Amniotic epithelial cell (primary cell): ENCODE measurements around the gene CECR2.
"Not testable (repeated sequence)": the region's sequence is repeated elsewhere in the genome, so short reads cannot be mapped to it uniquely, and the experiment has no call there.

ENCODE experiments used
- DNase-seq: peaks from one replicate; pipeline ENCODE4 v3.0.0-alpha.2; 2010; ENCODE audit warnings: low read depth

Gene CECR2

DNA sequence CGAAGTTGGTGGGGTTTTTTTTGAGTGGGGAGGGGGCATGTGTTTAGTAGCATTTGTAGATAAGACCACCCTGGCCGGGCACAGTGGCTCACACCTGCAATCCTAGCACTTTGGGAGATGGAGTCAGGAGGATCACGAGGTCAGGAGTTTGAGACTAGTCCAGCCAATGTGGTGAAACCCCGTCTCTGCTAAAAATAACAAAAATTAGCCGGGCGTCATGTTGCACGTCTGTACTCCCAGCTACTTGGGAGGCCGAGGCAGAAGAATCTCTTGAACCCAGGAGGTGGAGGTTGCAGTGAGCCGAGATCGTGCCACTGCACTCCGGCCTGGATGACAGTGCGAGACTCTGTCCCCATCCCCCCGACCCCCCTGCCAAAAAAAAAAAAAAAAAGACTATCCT is 34.6 kb downstream of the CECR2 start:
- no peak for DNase-seq

DNA sequence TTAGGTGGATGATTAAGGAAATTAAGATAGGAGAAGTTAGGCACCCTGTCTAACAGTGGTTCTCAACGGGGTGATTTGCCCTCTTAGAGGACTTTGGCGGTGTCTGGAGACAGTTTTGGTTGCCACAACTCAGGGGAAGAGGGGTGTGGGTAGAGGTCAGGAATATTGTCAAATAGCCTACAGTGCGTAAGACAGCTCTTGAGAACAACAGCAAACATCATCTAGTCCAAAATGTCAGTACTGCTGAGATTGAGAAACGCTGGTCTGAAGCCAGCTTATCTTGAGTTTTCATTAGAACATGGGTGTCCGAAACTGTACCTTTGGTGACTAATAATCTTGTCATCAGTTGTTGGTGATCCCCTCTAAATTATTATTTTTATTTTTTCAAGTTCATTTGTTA is 38.4 kb downstream of the CECR2 start:
- DNase-seq, result no peak

DNA sequence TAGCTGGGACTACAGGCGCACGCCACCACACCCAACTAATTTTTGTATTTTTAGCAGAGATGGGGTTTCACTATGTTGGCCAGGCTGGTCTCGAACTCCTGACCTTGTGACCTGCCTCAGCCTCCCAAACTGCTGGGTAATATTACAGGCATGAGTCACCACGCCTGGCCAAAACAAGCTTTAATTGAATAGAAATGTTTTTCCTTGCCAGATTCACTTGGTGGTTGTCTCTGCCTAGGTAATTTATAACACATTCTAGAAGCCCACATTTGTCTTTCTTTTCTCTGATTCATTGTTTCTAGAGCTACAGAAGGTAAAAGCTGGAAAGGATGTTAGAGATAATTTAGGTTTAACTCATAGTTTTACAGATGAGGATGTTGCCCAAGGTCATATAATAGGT is 41.3 kb downstream of the CECR2 start:
- no peak for DNase-seq

DNA sequence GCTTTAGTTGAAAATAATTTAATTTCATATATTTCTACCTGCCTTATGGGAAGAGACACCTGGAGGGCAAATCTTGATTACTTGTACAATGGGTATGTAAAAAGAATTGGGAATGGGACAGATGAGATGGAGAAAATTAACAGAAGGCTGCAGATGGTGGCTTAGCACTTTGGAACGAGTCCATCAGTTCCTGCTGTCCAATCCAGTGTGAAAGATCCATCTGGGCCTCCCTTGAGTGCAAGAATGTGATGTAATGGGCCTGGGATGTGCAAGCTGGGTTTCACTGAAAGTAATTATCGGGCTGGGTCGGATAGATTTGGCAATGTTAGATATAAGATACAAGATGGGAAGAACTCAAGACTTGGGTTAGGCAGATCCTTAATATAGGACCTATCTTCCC is 42.0 kb downstream of the CECR2 start:
- no peak for DNase-seq

GRCh38 chr22:17412232-17412631 is 43.0 kb downstream of the CECR2 start:
- no peak for DNase-seq

GRCh38 chr22:17418890-17419324 is 49.6 kb downstream of the CECR2 start:
- no peak for DNase-seq

- no peak for DNase-seq
Observed at GRCh38 chr22:17419348-17419747, 50.1 kb downstream of the CECR2 start.

DNA sequence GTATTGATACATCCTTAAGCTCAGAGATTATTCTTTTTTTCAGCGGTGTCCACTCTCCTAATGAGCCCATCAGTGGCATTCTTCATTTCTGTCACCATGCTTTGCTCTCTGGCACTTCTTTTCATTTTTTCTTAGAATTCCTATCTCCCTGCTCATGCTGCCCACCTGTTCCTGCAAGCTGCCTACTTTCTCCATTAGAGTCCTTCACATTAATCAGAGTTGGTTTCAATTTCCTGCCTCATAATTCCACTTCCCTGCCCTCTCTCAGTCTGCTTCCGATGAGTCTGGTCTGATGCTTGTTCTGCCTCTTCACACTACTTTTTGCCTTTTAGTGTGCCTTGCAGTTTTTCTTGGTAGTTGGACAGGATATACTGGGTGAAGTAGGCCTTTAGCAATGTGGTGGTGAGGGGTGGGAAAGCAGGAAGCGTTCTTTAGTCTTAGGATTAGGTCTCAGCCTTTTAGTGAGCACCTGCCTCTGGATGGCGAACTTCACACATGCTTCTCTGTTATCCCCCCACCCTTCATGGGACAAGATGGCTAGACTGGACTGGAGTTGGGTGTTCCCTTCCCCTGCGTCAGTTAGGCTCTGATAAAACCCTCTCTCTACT is 53.6 kb downstream of the CECR2 start:
- DNase-seq, result no peak

DNA sequence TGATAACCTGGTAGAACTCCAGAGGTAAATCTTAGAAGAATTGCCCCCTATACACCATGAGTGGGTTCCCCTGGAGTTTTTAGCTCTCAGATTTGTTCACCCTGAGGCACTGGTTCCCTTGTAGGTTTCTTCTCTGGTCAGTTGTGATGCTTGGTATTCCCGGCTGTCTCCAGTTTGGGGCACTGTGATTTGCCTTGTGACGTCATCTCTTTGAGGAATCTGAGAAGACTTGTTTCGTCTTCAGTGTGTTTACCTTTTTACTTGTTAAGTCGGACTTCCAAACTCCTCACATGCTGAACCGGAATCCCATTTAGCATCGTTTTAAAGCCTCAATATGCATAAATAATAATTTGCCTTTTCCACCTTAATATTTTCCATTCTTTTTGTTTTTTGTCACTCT is 54.4 kb downstream of the CECR2 start:
- no peak for DNase-seq

GRCh38 chr22:17427528-17427927 is 58.3 kb downstream of the CECR2 start:
- not testable (repeated sequence) for DNase-seq

DNA sequence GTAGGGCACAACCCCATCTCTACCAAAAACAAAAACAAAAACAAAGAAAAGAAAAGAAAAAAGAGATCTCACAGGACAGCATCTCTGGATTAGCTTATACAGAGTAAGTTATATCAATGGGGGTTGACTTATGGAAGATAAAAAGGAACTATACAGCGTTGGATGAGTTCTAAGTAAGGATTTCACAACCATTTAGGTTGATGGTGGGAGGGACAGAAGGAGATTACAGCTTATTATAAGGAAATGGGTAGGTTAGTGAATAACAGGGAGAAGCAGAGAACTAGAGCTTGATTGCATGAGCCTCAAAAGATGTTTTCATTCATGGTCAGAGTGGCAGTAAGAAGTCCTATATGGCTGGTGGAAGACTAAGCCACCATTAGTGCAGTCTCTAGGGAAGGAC is 60.3 kb downstream of the CECR2 start:
- no peak for DNase-seq

DNA sequence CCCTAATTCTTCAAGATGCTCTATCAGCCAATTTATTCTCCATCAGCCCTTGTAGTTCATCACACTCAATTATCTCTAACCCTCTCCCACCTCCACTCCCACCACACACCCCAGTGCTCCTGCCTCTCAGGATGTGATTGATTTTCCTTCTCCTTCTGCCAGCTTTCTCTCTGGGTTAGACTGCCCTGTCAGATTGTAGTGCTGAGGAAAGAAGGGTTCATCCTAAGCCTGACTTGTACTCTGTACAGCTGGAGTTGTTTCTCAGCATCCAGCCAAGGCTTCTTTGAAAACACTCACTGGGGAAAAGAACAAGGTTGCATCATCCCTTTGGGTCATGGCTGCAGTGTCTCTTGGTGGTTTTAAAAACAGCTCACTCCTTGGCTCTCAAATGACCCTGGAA is 61.2 kb downstream of the CECR2 start:
- DNase-seq, result peak; percentile 37

DNA sequence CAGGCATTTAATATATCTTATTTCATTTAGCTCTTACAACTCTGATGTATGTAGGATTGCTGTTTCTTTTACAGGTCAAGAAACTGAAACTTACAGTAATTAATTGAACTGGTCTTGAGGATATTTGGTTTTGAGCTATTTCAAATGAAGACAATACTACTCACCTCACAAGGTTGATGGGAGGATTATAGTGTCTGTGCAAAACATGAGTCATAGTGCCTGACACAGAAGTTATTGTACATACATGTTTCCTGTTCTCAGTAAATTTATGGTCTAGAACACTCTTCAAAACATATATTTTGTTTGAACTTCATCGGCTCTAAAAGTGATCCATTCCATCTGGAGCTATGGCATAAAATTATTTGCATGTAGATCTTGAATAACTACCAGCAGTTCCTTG is 61.9 kb downstream of the CECR2 start:
- no peak for DNase-seq

GRCh38 chr22:17434856-17435255 is 65.6 kb downstream of the CECR2 start:
- no peak for DNase-seq

DNA sequence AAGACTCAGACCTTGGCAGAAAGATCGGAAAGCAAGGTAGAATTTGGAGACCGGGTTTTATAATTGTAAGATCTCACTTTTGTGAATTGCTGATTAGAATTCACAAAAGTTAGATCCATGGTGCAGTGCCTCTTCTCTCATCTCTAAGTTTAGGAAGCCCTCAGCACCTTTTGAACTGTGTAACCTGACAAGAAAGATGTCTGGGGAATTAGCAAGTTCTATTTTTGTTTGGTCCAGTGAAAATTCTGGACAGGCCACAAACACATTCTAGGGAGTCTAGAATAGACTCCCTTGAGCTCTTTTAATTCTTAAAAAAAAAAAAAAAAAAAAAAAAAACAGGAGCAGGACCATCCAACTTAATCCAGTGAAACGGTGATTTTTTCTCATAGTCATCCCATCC is 66.1 kb downstream of the CECR2 start:
- DNase-seq, result no peak

DNA sequence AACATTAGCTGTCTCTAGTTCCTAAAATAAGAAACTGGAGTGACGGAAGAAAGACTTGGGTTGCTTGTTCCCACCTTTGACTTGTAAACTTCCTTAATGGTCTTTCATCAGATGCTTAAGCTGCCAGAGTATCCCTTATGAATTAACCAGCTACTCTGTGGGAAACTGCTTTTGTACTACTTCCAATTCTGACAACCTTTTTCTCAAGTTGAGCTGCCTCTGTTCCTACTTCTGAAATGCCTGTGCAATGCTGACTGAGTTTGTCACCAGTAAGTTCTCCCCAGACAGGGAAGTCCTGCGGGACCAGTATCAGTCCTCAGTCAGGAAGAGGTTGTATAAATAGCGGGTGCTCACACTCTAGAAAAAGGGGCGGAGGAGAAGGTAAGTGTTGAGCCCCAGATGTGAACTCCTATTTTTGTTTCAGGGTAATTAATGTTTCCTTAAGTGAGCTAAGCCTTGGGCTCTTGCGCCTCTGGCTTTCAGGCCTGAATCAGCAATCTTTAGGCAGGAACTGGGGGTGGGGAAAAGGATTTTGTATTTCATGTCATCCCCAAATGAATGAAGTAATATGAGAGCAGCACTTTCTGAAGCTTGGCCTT is 67.2 kb downstream of the CECR2 start:
- no peak for DNase-seq

GRCh38 chr22:17436981-17437412 is 67.7 kb downstream of the CECR2 start:
- DNase-seq, result no peak

- no peak for DNase-seq
Observed at GRCh38 chr22:17438026-17438425, 68.8 kb downstream of the CECR2 start.

DNA sequence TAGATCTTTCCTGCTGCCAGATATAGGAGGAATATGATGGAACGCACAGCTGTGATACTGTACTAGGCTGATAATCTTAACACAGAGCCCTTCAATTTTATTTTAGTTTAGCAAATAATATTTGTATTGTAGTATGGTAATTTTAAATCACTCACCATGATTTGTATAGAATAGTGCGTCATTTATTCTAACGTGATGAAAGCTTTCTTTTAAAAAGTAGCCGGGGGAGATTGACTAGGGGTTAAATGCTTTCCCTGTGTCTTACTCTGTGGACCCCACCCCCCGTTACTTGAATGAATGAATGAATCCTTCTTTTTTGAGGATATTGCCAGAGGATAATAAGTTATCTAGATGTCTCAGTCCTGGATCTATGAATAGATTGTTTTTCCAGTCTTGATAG is 72.1 kb downstream of the CECR2 start:
- no peak for DNase-seq

DNA sequence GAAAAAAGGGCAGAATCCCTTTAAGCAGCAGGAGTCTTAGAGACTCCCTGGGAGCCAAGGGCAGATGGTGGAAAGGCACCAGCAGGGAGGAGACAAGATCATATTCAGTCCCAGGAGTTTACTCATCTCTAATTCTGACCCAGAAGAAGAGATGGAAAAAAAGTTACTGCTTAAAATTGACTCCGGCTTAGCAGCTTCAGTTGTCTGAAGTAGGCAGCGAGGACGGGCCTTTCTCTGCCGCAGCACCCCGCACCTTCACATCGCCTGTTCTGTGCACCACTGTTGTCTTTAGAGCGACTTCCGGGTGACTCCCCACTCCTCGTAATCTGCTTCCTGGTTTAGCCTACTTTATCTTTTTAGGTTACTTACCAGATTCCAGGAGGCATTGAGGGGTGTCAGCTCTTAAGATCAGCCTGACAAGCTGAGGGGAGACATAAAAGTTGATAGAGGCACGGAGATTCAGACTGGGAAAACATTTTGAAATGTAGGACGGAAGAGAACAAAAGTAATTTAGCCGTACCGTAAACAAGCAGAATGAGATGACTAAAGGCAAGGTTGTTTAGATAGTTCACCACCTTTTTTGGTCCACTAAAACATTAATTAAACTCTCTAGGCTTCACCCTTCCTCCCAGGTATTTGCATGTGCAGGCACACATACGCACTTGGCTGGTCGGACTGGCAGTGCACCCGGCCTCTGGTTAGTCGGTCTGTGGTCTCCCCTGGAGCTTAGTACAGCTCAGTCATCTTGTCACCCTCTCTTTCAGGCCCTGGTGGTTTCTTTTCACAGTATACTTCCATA is 74.3 kb downstream of the CECR2 start:
- DNase-seq, result no peak

DNA sequence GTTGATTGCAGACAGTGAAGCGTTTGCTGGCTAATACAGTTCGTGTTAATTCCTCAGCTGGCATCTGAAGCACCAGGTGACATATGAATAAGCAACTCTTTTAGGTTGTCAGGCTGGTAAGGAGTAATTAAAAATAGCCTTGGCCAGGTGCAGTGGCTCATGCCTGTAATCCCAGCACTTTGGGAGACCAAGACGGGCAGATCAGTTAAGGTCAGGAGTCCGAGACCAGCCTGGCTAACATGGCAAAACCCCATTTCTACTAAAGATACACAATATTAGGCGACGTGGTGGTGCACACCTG is 74.9 kb downstream of the CECR2 start:
- no peak for DNase-seq

DNA sequence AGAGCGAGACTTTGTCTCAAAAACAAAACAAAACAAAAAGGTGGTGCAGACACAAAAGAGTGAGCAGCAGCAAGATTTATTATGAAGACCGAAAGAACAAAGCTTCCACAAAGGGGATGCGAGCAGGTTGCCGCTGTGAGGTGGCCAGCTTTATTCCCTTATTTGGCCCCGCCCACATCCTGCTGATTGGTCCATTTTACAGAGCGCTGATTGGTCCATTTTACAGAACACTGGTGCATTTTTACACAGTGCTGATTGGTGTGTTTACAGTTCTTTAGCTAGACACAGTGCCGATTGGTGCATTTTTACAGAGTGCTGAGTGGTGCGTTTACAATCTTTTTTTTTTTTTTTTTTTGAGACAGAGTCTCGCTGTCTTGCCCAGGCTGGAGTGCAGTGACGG is 77.4 kb downstream of the CECR2 start:
- DNase-seq, result no peak

DNA sequence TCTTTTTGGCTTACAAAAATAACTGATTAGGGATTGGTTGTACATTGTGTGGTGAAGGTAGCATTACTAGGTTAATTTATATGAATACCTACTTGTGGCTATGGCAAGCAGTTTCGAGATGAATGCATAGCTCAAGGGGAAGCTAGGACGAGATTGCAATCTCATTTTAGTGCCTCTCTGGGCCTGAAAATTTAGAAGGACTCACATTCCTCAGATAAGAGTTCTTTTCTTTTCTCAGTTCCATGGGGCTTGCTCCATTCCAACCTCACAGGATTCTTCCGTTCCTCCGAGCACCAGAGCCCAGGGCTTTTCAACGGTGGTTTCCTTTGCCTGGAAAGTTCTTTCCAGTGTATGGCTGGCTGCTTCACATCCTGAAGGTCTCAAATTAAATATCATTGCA is 82.1 kb downstream of the CECR2 start:
- DNase-seq, result no peak

DNA sequence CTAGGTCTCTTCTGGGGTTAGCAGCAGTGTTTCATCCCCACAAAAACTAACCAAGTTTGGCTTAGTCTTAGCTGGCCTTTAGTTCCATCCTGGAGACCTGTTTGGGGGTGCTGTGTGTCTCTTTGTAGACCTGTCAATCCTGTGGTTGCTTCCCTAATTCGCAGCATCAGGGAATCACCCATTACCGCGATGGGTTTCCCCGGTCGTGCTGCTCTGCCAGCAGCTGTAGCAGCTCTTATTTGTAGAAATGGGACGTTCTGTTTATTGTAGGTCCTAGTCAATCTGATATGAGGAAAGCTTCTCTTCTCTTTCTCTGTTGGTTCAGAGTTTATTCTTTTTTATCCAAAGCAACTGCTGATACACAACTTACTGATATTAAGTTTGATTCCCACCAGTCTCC is 91.6 kb downstream of the CECR2 start:
- no peak for DNase-seq
